GM21515 (cell line): ENCODE results near the gene SLC35F1.

Experiments used
- ATAC-seq: cut with Tn5 transposase; IDR thresholded peaks from one replicate; pipeline ENCODE4 v1.9.1; 2021; ENCODE audit not compliant: unreplicated experiment

The SLC35F1 gene

GRCh38 chr6:118305081-118305480, 398.0 kb downstream of the SLC35F1 start:
- no peak for ATAC-seq

- no peak for ATAC-seq
Measured at GRCh38 chr6:118306392-118307238, 399.6 kb downstream of the SLC35F1 start.

- ATAC-seq = no peak
Measured at GRCh38 chr6:118307581-118307980, 400.5 kb downstream of the SLC35F1 start.

- ATAC-seq = no peak
Measured at GRCh38 chr6:118309337-118310093, 402.5 kb downstream of the SLC35F1 start.

- no peak for ATAC-seq
Measured at GRCh38 chr6:118313208-118313607, 406.1 kb downstream of the SLC35F1 start.

- no peak for ATAC-seq
Measured at GRCh38 chr6:118313762-118314161, 406.7 kb downstream of the SLC35F1 start.

GRCh38 chr6:118316796-118317384, 409.8 kb downstream of the SLC35F1 start:
- no peak for ATAC-seq

GRCh38 chr6:118317581-118318563, 410.8 kb downstream of the SLC35F1 start:
- no peak for ATAC-seq

GRCh38 chr6:118318648-118319047, 411.6 kb downstream of the SLC35F1 start:
- ATAC-seq = no peak

- no peak for ATAC-seq
Measured at GRCh38 chr6:118319416-118319815, 412.4 kb downstream of the SLC35F1 start.

- no peak for ATAC-seq
Measured at GRCh38 chr6:118319894-118320649, 413.0 kb downstream of the SLC35F1 start.

GRCh38 chr6:118320652-118321051, 413.6 kb downstream of the SLC35F1 start:
- ATAC-seq = no peak

GRCh38 chr6:118324116-118324515, 417.1 kb downstream of the SLC35F1 start:
- ATAC-seq = no peak

GRCh38 chr6:118325220-118325860, 418.3 kb downstream of the SLC35F1 start:
- ATAC-seq = no peak

- ATAC-seq = no peak
Measured at GRCh38 chr6:118326712-118327111, 419.6 kb downstream of the SLC35F1 start.

GRCh38 chr6:118327237-118327636, 420.2 kb downstream of the SLC35F1 start:
- ATAC-seq = no peak

GRCh38 chr6:118333772-118334171, 426.7 kb downstream of the SLC35F1 start:
- ATAC-seq = no peak

GRCh38 chr6:118334634-118335033, 427.6 kb downstream of the SLC35F1 start:
- no peak for ATAC-seq

GRCh38 chr6:118335325-118335816, 428.3 kb downstream of the SLC35F1 start:
- ATAC-seq = no peak
